NT2/D1 (cell line): ENCODE results near the gene CCDC88C.

Source experiments
- SUZ12 ChIP-seq: IDR thresholded peaks from 2 replicates; pipeline ENCODE4 v1.6.1; 2011; ENCODE audit not compliant: insufficient read length, insufficient read depth; ENCODE audit errors: extremely low read depth
- ZNF274 ChIP-seq: IDR thresholded peaks from 2 replicates; pipeline ENCODE4 v1.6.1; 2011; ENCODE audit warnings: mild to moderate bottlenecking, low read depth, low read length

DNA sequence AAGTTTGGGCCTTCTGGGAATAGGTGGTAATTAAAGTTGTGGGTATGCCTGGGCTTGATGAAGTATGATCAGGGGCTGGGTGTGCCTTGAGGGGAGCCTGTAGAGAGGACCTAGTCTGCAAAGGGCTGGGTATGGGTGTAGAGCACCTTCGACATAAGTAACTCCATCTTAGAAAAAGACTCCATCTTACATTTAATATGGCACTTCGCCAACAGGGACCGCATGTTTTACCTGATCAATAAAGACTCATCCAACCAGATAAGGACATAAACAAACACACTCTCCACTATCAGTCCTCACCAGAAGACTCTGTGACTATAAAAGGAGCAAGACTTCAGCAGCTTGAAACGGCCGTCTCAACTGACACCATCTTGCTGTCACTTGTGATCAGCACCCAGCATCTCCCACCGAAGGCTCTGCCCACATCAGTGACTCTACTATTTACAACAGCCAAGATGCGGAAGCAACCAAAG lies 149.6 kb downstream of the CCDC88C start:
- no peak for TF ChIP-seq ZNF274
- TF ChIP-seq SUZ12 = no peak
